ENCODE measurements around the gene VWA5B1. TPM values are rescaled to one million over a fixed set of nuclear protein-coding genes. Genes with fewer than 3 reads are reported as not detected.
"Not testable (repeated sequence)": the region's sequence is repeated elsewhere in the genome, so short reads cannot be mapped to it uniquely, and the experiment has no call there.

VWA5B1 gene
- total RNA-seq, 1 donor, result not detected

DNA sequence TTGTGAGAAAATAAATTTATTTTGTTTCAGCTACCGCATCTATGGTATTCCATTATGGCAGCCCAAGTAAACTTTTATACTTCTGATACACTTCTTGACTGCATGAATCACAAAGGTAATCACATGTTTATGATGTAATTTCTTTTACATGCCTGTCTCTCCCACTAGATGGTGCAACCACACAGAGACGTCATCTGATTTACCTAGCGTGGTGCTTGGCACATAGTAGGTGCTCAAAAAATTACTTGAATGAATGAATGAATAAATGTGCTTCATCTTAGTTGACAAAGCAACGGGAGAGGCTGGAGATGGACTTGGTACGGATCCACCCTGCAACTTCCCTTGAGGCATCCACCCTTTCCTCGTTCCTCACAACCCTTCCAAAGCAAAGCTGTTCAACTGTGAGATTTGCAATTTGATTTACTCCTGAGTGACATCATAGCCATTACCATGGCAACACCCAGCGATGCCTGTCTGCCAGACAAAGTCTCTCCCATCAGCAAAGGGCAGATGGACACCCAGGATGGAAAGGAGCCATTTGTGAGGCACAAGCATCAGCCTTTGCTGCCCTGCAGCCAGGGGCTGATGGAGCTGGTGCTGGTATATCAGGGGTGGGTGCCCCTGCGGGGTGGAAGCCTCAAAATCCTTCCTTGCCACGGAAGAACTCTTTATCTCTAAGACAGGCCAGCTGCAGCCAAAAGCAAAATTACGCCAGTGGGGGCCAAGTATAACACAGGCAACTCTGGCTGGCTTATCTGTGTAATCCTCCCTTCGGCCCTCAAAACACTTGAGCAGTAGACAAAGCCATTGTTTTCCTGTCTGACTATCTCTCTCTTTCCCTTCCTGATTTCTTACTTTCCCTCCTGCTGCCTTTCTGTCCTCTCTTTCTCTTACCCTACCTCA lies 18.9 kb upstream of the VWA5B1 start:
- TF ChIP-seq CTCF (IDR thresholded peaks at IDR 0.05; ENCODE audit: insufficient read depth, low read length), result no peak
- H3K4me3 ChIP-seq (ENCODE audit: low read depth, low read length), result no peak overlapping the region
- peak; percentile 48 for DNase-seq (ENCODE audit: low read depth)

- DNase-seq (ENCODE audit: low read depth); H3K4me3 ChIP-seq (ENCODE audit: low read depth, low read length): not testable (repeated sequence)
Observed at GRCh38 chr1:20273716-20274115, 17.0 kb upstream of the VWA5B1 start.

- no peak overlapping the region for H3K4me3 ChIP-seq (ENCODE audit: low read depth, low read length)
- no peak for TF ChIP-seq CTCF (IDR thresholded peaks at IDR 0.05; ENCODE audit: insufficient read depth, low read length)
- DNase-seq (ENCODE audit: low read depth), result no peak
Observed at GRCh38 chr1:20275319-20275925, 15.3 kb upstream of the VWA5B1 start.

- no peak for DNase-seq (ENCODE audit: low read depth)
- no peak overlapping the region for H3K4me3 ChIP-seq (ENCODE audit: low read depth, low read length)
- TF ChIP-seq CTCF (IDR thresholded peaks at IDR 0.05; ENCODE audit: insufficient read depth, low read length), result no peak
Observed at GRCh38 chr1:20276485-20277159, 14.1 kb upstream of the VWA5B1 start.

- DNase-seq (ENCODE audit: low read depth), result no peak
- H3K4me3 ChIP-seq (ENCODE audit: low read depth, low read length), result no peak overlapping the region
- no peak for TF ChIP-seq CTCF (IDR thresholded peaks at IDR 0.05; ENCODE audit: insufficient read depth, low read length)
Observed at GRCh38 chr1:20278692-20279130, 12.0 kb upstream of the VWA5B1 start.

DNA sequence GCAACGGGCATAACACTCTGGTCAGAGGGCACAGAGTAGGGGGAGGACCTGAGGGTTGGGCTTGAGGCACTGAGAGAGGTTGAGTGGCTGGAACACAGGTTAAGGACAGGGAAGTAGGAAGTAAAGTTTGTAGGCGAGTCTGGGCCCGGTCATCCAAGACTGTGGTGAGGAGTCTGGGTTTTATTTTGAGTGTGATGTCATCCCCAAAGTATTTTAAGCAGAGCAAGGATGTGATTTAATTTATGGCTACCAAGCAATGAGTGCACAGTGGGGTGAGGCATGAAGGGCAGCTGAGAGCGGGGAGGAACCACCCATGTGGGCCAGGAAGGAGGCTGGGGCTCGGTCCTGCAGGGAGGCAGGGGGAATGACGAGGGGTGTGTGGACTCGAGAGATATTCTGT lies 11.2 kb upstream of the VWA5B1 start:
- DNase-seq (ENCODE audit: low read depth), result peak; percentile 54
- no peak overlapping the region for H3K4me3 ChIP-seq (ENCODE audit: low read depth, low read length)

More for the DNA sequence above, 11.2 kb upstream of the VWA5B1 start:
- no peak for TF ChIP-seq CTCF (IDR thresholded peaks at IDR 0.05; ENCODE audit: insufficient read depth, low read length)

Measured in fibroblast of the aortic adventitia (primary cell).